Fibroblast of skin of right quadriceps (primary cell): ENCODE measurements around the gene GCDH.
A peak's percentile ranks its signal among the peaks of the same experiment; 100 is the strongest.
"Not testable (repeated sequence)": the region's sequence is repeated elsewhere in the genome, so short reads cannot be mapped to it uniquely, and the experiment has no call there.

Experiments used
- DNase-seq: peaks from one replicate; pipeline ENCODE4 v3.0.0-alpha.2; 2013

The GCDH gene

GRCh38 chr19:12872941-12873890 lies 17.7 kb upstream of the GCDH start:
- peak; percentile 59 for DNase-seq

GRCh38 chr19:12873891-12874745 lies 16.8 kb upstream of the GCDH start:
- no peak for DNase-seq

DNA sequence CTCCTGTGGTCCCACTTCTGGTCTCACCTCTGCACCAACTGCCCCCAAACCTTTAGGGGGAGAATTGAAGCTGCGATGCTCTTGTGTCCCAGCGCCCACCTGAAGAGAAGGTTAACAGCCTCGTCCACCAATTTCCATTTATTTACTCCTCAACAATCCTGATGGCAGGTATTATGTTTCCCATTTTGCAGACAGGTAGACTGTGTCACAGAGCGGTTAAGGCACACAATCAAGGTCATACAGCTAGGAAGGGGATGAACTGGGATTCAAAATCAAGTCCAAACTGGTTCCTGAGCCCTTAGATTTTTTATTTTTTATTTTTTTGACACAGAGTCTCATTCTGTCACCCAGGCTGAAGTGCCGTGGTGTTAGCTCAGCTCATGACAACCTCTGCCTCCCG lies 15.9 kb upstream of the GCDH start:
- DNase-seq: no peak

- no peak for DNase-seq
These were observed 10.3 kb upstream of the GCDH start for GRCh38 chr19:12880551-12881171.

DNA sequence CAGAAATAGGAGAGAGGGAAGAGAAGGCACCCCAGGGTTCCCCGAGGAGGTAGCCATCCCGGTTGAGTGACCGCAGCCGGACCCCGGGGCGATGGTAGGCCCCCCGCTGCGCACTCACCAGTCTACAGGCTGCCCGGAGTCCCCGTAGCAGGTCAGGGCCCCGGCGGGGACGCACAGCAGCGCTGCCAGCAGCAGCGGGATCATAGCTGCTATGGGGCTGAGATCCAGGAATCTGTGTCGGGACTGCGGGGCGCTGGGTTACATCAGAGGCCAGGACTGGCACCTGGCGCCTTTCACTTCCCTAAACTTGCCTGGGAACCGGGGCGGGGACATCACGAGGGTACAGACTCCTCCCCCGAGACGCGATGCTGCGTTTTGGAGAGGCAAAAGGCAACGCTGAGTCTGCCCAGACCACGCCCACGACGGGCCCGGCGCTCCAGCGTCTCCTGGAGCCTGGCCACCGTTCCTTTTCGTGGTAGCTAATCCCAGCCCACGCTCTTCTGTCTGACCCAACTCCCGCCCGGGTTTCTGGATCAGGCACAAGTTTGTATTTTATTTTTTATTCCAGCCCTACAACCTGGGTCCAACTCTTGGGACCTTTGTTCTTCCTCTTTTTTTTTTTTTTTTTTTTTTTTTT lies 9.7 kb upstream of the GCDH start, which contains the start of gene DNASE2:
Gene DNASE2 (minus strand): TSS at position 278 of the 637 bp plus-strand sequence. CDS start 74 bp downstream, at position 204.
- DNase-seq: peak; percentile 85

DNA sequence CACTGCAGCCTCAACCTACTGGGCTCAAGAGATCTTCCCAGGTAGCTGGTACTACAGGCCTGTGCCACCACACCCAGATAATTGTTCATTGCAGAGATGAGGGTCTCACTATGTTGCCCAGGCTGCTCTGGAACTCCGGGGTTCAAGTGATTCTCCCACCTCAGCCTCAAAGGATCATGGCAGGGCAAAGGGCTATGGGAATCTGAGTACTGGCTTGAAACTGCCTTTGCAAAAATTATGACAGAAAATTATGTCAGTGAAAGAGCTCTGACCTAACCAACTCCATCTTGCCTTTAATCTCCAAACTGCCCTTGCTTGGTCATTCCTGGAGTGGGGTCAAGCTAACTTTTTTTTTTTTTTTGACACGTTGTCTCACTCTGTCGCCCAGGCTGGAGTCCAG lies 8.4 kb upstream of the GCDH start:
- no peak for DNase-seq

DNA sequence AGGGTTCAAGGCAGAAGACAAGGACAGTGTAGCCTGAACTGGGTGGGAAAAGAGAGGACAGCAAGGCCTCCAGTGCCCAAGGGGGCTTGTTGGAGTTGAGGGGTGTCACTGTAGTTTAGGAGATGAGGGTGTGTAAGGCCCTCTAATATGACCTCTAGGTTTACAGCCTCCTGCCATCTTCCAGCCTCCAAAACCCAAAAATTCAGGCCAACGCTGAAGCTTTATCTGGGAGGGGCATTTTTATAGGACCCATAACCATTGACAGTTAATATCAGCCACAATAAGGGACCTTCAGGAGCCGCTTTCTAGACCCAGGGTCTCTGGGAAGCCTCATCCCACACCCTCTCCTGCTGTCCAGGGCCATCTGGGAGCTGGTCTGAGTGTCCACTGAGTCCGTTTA lies 6.8 kb upstream of the GCDH start:
- no peak for DNase-seq

DNA sequence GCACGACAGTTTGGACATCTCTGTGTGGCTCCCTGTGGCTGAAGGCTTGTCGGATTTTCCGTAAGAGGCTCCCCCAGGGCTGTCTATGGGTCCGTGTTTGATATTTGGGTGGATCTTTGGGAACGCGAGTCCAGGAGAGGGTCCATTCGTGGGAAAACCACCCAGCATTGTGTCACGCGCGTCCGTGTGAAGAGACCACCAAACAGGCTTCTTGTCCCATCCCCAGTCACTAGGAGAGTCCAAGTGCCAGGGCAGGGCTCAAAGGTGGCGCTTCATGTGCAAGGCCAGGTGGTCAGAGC lies 6.4 kb upstream of the GCDH start:
- no peak for DNase-seq

- DNase-seq: peak; percentile 41
These were observed 5.8 kb upstream of the GCDH start for GRCh38 chr19:12884926-12885748.

- DNase-seq: no peak
These were observed 5.0 kb upstream of the GCDH start for GRCh38 chr19:12885749-12886650.

- DNase-seq: no peak
These were observed 4.3 kb upstream of the GCDH start for GRCh38 chr19:12886651-12886968.

- no peak for DNase-seq
These were observed 3.8 kb upstream of the GCDH start, which contains the start of gene KLF1 for GRCh38 chr19:12886969-12887747. Gene KLF1 (minus strand): TSS chr19:12887201. CDS start chr19:12887140, 61 bp downstream.

DNA sequence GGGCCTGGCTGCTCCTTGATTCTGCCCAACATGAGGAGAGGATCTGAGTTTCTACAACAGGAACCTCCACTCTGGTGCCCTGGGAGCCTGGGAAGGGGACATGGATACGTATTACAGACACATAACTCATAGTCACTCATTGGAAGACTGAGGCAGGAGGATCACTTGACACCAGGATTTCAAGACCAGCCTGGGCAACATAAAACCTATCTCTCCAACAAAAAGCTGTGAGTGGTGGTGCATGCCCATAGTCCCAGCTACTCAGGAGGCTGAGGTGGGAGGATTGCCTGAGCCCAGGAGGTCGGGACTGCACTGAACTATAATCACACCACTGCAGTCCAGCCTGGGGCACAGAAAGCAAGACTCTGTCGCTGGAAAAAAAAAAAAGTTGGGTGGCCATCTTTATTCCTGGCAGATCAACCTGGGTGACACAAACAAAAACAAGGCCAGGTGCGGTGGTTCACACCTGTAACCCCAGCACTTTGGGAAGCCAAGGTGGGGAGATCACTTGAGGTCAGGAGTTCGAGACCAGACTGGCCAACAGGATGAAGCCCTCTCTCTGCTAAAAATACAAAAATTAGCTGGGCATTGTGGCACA lies 2.9 kb upstream of the GCDH start:
- no peak for DNase-seq

GRCh38 chr19:12890299-12890786 lies 617 bp upstream of the GCDH start:
- not testable (repeated sequence) for DNase-seq

- no peak for DNase-seq
These were observed 627 bp downstream of the GCDH start for GRCh38 chr19:12891553-12892021.

- no peak for DNase-seq
These were observed 2.6 kb downstream of the GCDH start for GRCh38 chr19:12893582-12893981.

- DNase-seq: no peak
These were observed 5.5 kb downstream of the GCDH start for GRCh38 chr19:12896460-12896859.

DNA sequence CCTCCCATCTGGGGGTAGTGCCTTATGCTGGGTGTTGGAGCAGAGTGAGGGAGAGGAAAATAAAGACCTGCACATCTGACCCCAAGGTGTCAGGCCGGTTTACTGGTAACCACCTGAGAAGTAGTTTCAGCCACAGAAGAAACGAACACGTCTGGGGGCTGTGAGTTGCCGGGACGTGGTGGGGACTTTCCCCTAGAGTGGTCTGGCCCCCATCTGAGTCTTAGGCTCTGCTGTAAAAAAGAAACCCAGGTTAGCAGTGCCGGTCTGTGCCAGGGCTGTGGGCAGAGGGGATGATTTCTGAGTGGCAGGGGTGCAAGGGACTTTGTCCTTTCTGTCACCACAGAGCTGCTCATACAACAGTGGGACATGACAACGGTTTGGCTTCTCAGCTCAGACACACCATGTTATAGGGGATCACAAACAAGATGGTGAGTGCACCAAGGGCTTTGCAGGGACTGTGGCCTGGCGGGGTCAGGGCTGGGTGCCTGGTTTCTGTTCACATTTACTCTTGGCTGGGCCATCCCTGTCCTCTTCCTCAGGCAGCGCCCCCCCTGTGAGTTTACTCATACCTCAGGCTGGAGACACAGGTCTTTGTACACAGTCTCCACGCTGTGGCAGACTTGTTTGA lies 9.0 kb downstream of the GCDH start:
- no peak for DNase-seq

DNA sequence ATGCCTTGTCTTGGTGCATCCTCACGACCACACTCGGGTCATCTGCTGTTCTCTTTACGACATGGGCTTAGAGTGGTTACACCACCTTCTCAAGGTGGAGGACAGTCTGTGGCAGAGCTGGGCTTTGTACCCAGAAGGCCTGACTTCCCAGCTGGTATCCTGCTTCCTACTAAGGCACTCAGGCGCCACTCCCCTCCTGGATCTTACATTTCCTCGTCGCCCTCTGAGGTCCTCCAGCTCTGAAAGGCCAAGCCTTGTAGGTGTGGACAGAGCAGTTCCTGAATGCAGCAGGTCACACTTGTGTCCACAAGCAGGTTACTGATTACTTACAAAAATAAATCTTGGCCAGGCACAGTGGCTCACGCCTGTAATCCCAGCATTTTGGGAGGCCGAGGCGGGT lies 16.2 kb downstream of the GCDH start:
- no peak for DNase-seq
